ENCODE measurements around the gene C12orf43. TPM values are rescaled to one million over a fixed set of nuclear protein-coding genes. Genes with fewer than 3 reads are reported as not detected.

C12orf43 gene
- 12.6 and 19.2 TPM in 2 replicates for total RNA-seq

GRCh38 chr12:121015825-121016766, at the start of gene C12orf43:
Gene C12orf43, minus strand, starts transcription at chr12:121016487. Its CDS starts 13 bp downstream, at chr12:121016474.

GRCh38 chr12:121038861-121039668, 22.8 kb upstream of the C12orf43 start, which contains the start of gene OASL:
Gene OASL, minus strand, starts transcription at chr12:121039246. Its CDS starts 275 bp downstream, at chr12:121038971.

DNA sequence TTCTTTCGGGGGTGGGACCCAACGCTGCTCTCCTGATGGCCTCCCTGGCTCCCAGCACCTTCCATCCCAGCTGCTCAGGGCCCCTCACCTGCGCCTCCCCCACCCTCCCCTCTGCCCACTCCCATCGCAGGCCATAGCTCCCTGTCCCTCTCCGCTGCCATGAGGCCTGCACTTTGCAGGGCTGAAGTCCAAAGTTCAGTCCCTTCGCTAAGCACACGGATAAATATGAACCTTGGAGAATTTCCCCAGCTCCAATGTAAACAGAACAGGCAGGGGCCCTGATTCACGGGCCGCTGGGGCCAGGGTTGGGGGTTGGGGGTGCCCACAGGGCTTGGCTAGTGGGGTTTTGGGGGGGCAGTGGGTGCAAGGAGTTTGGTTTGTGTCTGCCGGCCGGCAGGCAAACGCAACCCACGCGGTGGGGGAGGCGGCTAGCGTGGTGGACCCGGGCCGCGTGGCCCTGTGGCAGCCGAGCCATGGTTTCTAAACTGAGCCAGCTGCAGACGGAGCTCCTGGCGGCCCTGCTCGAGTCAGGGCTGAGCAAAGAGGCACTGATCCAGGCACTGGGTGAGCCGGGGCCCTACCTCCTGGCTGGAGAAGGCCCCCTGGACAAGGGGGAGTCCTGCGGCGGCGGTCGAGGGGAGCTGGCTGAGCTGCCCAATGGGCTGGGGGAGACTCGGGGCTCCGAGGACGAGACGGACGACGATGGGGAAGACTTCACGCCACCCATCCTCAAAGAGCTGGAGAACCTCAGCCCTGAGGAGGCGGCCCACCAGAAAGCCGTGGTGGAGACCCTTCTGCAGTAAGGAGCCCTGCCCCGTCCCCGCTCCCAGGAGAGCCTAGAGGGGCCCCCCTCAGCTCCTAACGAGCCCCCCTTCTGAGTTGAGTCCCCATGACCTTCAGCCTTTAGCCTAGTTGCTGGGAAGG, 37.7 kb downstream of the C12orf43 start, which contains the start of gene HNF1A:
HNF1A (plus strand) TSS at position 248 of the 924 bp plus-strand sequence; CDS start at position 474, 226 bp downstream.

Other genes starting within 250 kb of the C12orf43 start
- 7.5 and 14.0 TPM in 2 replicates for gene SPPL3, start 112.1 kb downstream of the C12orf43 start, total RNA-seq
- not detected in 2 replicates for gene HNF1A, start 37.9 kb downstream of the C12orf43 start, total RNA-seq
- gene OASL, start 22.8 kb upstream of the C12orf43 start, total RNA-seq: 0.50 and 9.6 TPM in 2 replicates
- gene P2RX7, start 116.4 kb upstream of the C12orf43 start, total RNA-seq: under 0.01 and 2.1 TPM in 2 replicates
- gene P2RX4, start 193.6 kb upstream of the C12orf43 start, total RNA-seq: 11.6 and 26.1 TPM in 2 replicates